Measurements from ENCODE around the gene FAIM2.
"Not testable (repeated sequence)": the region's sequence is repeated elsewhere in the genome, so short reads cannot be mapped to it uniquely, and the experiment has no call there.

FAIM2 gene

GRCh38 chr12:49872381-49872780 lies 31.3 kb downstream of the FAIM2 start:
- no peak for DNase-seq (ENCODE audit: extremely low read depth, insufficient read length)
- no peaks in the 10 kb centered on the region for H3K36me3 ChIP-seq (ENCODE audit: control insufficient read depth, insufficient read depth, low read length)

DNA sequence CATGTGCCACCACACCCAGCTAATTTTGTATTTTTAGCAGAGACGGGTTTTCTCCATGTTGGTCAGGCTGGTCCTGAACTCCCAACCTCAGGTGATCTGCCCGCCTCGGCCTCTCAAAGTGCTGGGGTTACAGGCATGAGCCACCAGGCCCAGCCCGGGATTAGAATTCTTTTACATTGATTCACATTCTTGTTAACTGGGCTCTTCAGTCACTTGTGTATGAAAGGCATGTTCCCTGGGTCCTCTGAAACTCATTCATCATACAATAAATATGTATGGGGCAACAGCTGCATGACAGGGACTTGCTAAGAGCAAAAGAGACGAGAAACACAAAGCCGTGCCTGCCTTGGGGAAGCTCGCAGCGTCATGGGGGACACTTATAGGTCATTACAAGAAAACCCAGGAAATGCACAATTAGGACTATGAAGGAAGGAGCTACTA lies 31.9 kb downstream of the FAIM2 start:
- not testable (repeated sequence) for DNase-seq (ENCODE audit: extremely low read depth, insufficient read length); H3K36me3 ChIP-seq (ENCODE audit: control insufficient read depth, insufficient read depth, low read length); H3K4me3 ChIP-seq (replicated peaks; ENCODE audit: low read depth, low read length)

More at GRCh38 chr12:49872381-49872780, 31.3 kb downstream of the FAIM2 start:
- TF ChIP-seq, protein P1, sequence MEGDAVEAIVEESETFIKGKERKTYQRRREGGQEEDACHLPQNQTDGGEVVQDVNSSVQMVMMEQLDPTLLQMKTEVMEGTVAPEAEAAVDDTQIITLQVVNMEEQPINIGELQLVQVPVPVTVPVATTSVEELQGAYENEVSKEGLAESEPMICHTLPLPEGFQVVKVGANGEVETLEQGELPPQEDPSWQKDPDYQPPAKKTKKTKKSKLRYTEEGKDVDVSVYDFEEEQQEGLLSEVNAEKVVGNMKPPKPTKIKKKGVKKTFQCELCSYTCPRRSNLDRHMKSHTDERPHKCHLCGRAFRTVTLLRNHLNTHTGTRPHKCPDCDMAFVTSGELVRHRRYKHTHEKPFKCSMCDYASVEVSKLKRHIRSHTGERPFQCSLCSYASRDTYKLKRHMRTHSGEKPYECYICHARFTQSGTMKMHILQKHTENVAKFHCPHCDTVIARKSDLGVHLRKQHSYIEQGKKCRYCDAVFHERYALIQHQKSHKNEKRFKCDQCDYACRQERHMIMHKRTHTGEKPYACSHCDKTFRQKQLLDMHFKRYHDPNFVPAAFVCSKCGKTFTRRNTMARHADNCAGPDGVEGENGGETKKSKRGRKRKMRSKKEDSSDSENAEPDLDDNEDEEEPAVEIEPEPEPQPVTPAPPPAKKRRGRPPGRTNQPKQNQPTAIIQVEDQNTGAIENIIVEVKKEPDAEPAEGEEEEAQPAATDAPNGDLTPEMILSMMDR (IDR thresholded peaks at IDR 0.05; ENCODE audit: insufficient read depth, low read length, poor library complexity, severe bottlenecking) = no peak
- H3K4me3 ChIP-seq (replicated peaks; ENCODE audit: low read depth, low read length) = no peak overlapping the region
- H3K27me3 ChIP-seq (replicated peaks; ENCODE audit: control insufficient read depth, insufficient read depth, low read length) = no peaks in the 10 kb centered on the region; the same call in 1 of the 2 replicates

GRCh38 chr12:49871263-49871561 lies 32.5 kb downstream of the FAIM2 start:
- no peak for DNase-seq (ENCODE audit: extremely low read depth, insufficient read length)
- H3K27me3 ChIP-seq (replicated peaks; ENCODE audit: control insufficient read depth, insufficient read depth, low read length) = no peaks in the 10 kb centered on the region; the same call in 1 of the 2 replicates
- no peak overlapping the region for H3K4me3 ChIP-seq (replicated peaks; ENCODE audit: low read depth, low read length)
- TF ChIP-seq, protein P1 (IDR thresholded peaks at IDR 0.05; ENCODE audit: insufficient read depth, low read length, poor library complexity, severe bottlenecking) = no peak
- no peaks in the 10 kb centered on the region for H3K36me3 ChIP-seq (ENCODE audit: control insufficient read depth, insufficient read depth, low read length)

More for the DNA sequence above, 31.9 kb downstream of the FAIM2 start:
- not testable (repeated sequence) for H3K27me3 ChIP-seq (replicated peaks; ENCODE audit: control insufficient read depth, insufficient read depth, low read length)

DNA sequence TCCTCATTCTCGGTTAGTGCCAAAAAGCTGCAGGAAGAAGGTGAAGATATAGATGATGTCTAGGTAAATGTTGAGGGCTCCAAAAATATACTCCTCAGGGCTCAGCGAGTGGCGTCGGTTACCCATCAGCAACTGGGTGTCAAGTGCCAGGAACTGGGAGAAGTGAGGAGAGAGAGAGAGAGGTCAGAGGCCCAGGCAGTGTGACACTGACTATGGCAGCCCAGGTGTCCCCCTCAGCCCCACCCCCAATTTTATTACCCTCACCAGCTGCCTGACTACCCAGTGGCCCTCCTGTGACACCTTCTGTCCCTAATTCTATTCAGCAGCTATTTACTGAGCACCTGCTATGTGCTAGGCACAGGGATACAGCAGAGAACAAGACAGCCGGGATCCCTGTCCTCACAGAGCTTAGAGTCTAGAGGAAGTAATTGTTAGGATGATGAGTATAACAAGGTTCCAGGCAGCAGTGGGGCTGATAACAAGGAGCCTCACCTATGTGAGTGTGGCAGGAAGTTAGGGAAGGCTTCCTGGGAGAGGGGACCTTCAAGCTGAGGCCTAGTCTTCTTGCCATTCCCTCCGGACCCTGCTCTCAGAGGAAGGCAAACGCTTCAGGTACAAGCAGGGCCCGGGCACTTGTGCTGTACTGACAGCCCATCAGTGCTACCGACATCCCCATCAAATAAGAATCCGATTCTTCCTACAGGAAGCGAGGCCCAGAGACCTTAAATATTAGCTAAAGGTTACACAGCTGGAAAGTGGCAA lies 33.0 kb downstream of the FAIM2 start:
- TF ChIP-seq, protein P1 (IDR thresholded peaks at IDR 0.05; ENCODE audit: insufficient read depth, low read length, poor library complexity, severe bottlenecking) = no peak
- Histone ChIP-seq H3K4me3 (replicated peaks; ENCODE audit: low read depth, low read length) (no peak overlapping the region), H3K27me3 (replicated peaks; ENCODE audit: control insufficient read depth, insufficient read depth, low read length) (no peaks in the 10 kb centered on the region; the same call in 1 of the 2 replicates), H3K36me3 (ENCODE audit: control insufficient read depth, insufficient read depth, low read length) (no peaks in the 10 kb centered on the region)
- DNase-seq (ENCODE audit: extremely low read depth, insufficient read length) = no peak

GRCh38 chr12:49869816-49870500 lies 33.7 kb downstream of the FAIM2 start:
- Histone ChIP-seq H3K36me3 (ENCODE audit: control insufficient read depth, insufficient read depth, low read length) (no peaks in the 10 kb centered on the region), H3K27me3 (replicated peaks; ENCODE audit: control insufficient read depth, insufficient read depth, low read length) (no peaks in the 10 kb centered on the region; the same call in 1 of the 2 replicates), H3K4me3 (replicated peaks; ENCODE audit: low read depth, low read length) (no peak overlapping the region)
- TF ChIP-seq, protein P1 (IDR thresholded peaks at IDR 0.05; ENCODE audit: insufficient read depth, low read length, poor library complexity, severe bottlenecking) = no peak
- no peak for DNase-seq (ENCODE audit: extremely low read depth, insufficient read length)

Data from GM06990 (cell line).